NCI-H2107 treated with DMSO at 0.1 percent for 48 hours (cell line): ENCODE data around the gene TMEM130.

Experiments used
- DNase-seq: peaks from one replicate; lab custom pipeline; 2025; ENCODE audit not compliant: unreplicated experiment; lab: John Stamatoyannopoulos, UW

Gene TMEM130

GRCh38 chr7:98810153-98810802 is 59.5 kb downstream of the TMEM130 start:
- peak; percentile 88 for DNase-seq

GRCh38 chr7:98808751-98809460 is 60.9 kb downstream of the TMEM130 start:
- DNase-seq: peak; percentile 27

GRCh38 chr7:98807068-98808048 is 62.5 kb downstream of the TMEM130 start:
- no peak for DNase-seq

- no peak for DNase-seq
These were observed 63.6 kb downstream of the TMEM130 start for GRCh38 chr7:98805956-98806838.

- DNase-seq: no peak
These were observed 67.1 kb downstream of the TMEM130 start for GRCh38 chr7:98802781-98803110.

GRCh38 chr7:98802088-98802780 is 67.6 kb downstream of the TMEM130 start:
- DNase-seq: peak; percentile 45

- no peak for DNase-seq
These were observed 68.8 kb downstream of the TMEM130 start for GRCh38 chr7:98800996-98801395.

- DNase-seq: no peak
These were observed 72.7 kb downstream of the TMEM130 start for GRCh38 chr7:98797150-98797549.
